HG03354 (cell line): ENCODE results near the gene TRIP12.
"Not testable (repeated sequence)": the region's sequence is repeated elsewhere in the genome, so short reads cannot be mapped to it uniquely, and the experiment has no call there.

Experiments used
- ATAC-seq: cut with Tn5 transposase; IDR thresholded peaks from one replicate; pipeline ENCODE4 v1.9.1; 2021; ENCODE audit warnings: mild to moderate bottlenecking; ENCODE audit not compliant: unreplicated experiment, poor library complexity, severe bottlenecking

The TRIP12 gene

GRCh38 chr2:229838729-229839128 lies 83.1 kb downstream of the TRIP12 start:
- ATAC-seq: no peak

- no peak for ATAC-seq
Measured at GRCh38 chr2:229836847-229837246, 85.0 kb downstream of the TRIP12 start.

- no peak for ATAC-seq
Measured at GRCh38 chr2:229835596-229836283, 86.1 kb downstream of the TRIP12 start.

- ATAC-seq: not testable (repeated sequence)
Measured at GRCh38 chr2:229834368-229834767, 87.4 kb downstream of the TRIP12 start.

GRCh38 chr2:229832510-229832898 lies 89.3 kb downstream of the TRIP12 start:
- ATAC-seq: peak; percentile 62

- no peak for ATAC-seq
Measured at GRCh38 chr2:229831805-229832509, 89.9 kb downstream of the TRIP12 start.

- ATAC-seq: no peak
Measured at GRCh38 chr2:229825476-229825875, 96.3 kb downstream of the TRIP12 start.

GRCh38 chr2:229821316-229821715 lies 100.5 kb downstream of the TRIP12 start:
- no peak for ATAC-seq

- no peak for ATAC-seq
Measured at GRCh38 chr2:229818230-229818629, 103.6 kb downstream of the TRIP12 start.

GRCh38 chr2:229815858-229816257 lies 106.0 kb downstream of the TRIP12 start:
- ATAC-seq: no peak

- ATAC-seq: no peak
Measured at GRCh38 chr2:229815342-229815741, 106.5 kb downstream of the TRIP12 start.

GRCh38 chr2:229810786-229811185 lies 111.0 kb downstream of the TRIP12 start:
- ATAC-seq: no peak

- no peak for ATAC-seq
Measured at GRCh38 chr2:229805559-229805958, 116.2 kb downstream of the TRIP12 start.

GRCh38 chr2:229802785-229803184 lies 119.0 kb downstream of the TRIP12 start:
- no peak for ATAC-seq

GRCh38 chr2:229800997-229801754 lies 120.6 kb downstream of the TRIP12 start:
- no peak for ATAC-seq

- ATAC-seq: no peak
Measured at GRCh38 chr2:229798446-229799155, 123.2 kb downstream of the TRIP12 start.

- no peak for ATAC-seq
Measured at GRCh38 chr2:229795058-229795457, 126.8 kb downstream of the TRIP12 start.

- no peak for ATAC-seq
Measured at GRCh38 chr2:229794636-229795035, 127.2 kb downstream of the TRIP12 start.

- not testable (repeated sequence) for ATAC-seq
Measured at GRCh38 chr2:229786289-229786688, 135.5 kb downstream of the TRIP12 start.

- no peak for ATAC-seq
Measured at GRCh38 chr2:229784791-229785190, 137.0 kb downstream of the TRIP12 start.
